ENCODE results near the gene SLC35F1. TPM values are rescaled to one million over a fixed set of nuclear protein-coding genes. Genes with fewer than 3 reads are reported as not detected.

SLC35F1 gene
- total RNA-seq, 1 donor from 2014 or later: not detected

DNA sequence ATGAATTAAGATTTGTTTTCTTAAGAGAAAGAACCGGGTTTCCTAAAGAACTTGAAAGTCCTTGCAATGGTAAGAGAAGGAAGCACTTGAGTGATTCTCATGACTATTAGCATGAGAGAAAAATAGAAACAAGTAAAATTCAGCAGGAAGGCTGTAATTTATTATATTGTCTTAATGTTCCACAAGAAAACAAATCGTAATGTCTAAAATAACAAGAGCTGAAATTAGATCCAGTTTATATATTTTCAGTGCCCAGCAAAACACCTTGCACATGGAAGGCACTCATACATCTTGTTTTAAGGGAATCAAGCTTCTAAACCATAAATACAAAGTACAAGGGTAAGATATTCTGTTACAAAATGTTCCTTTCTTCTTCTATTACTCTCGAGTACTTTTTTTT, 411.6 kb downstream of the SLC35F1 start:
- ATAC-seq: no peak

DNA sequence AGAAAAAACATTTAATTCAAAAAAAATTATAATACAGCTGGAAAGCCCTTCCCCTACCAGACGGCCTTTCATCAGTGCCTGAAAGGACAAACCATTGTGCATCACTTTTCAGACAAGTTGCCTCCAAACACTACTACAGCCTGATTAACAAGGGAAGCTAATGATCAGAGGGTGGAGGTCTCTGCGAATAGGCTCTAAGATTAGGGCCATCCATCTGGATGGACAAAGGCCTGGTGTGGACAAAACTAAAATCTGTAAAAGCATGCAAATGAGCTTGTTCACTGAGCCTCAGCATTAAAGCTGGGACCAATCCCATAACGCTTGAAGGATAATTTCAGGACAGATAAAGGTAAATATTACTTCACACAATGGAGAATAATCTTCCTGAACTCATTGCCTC, 412.4 kb downstream of the SLC35F1 start:
- no peak for ATAC-seq

DNA sequence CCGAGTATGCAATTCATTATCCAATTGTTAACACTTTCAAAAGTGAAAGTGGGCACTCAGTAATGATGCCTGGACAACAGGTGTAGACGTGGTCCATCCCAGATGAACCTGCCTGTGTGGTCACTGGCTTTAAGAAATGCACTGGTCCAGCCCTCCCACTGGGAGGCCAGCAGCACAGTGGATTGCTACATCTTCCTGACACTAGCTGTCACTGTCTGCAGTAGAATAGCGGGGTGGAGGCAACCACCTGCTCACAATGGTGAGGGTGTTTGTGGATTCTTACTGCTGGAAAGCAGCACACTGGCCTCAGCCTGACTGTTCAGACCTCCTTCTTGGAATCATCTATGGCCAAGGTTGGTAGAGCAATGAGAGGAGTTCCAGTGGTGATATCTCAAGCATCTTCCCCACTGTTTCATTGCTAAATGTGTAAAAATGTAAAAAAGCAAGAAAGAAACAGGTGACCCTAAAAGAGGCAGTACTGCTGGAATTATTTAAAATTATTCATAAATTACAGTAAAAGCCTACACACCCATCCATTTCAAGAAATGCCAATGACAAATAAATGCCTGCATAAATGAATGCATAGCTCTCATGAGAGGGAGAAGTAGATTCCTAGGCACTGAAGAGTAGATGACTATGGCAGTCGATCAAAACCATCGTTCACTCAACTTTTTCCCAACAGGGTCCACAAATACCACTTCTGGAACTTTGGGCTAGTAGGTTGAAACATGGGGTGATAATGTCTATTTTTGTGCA, 413.0 kb downstream of the SLC35F1 start:
- ATAC-seq: no peak

DNA sequence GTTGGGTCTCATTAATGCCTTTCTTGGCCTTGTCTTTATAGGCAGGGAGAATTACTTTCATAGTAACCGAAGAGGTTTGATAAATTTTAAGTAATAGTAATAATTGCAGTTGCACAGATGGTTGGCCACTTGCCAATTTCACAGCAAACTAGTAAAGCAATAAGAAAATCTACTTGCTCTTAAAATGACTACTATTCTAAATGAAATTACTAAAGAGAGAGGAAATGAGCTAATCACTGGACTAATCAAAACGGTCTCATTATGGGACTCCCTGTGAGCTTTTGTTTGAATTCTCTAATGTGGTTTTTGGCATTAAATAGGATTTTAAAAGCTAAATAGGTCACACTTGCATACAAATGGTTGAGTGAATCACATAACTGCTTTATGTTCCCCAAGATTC, 413.6 kb downstream of the SLC35F1 start:
- no peak for ATAC-seq

DNA sequence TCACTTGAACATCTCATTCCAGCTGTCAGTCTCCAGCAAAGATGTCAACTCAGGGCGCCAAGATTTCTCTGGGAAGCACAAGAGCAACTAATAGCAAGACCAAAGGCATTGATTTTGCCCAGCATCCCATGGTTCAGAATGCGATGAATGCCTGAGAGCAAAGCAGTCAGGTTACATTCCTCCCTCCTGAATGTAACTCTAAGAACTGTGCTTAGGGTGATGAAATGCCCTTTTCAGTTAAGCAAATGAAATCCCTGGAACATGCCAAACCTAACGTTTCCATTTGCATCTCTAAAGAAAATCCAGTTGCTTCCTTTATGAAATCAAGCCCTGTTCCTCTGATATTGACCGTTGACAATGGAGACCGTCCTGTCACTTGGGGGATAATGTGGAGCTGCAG, 417.1 kb downstream of the SLC35F1 start:
- no peak for ATAC-seq

DNA sequence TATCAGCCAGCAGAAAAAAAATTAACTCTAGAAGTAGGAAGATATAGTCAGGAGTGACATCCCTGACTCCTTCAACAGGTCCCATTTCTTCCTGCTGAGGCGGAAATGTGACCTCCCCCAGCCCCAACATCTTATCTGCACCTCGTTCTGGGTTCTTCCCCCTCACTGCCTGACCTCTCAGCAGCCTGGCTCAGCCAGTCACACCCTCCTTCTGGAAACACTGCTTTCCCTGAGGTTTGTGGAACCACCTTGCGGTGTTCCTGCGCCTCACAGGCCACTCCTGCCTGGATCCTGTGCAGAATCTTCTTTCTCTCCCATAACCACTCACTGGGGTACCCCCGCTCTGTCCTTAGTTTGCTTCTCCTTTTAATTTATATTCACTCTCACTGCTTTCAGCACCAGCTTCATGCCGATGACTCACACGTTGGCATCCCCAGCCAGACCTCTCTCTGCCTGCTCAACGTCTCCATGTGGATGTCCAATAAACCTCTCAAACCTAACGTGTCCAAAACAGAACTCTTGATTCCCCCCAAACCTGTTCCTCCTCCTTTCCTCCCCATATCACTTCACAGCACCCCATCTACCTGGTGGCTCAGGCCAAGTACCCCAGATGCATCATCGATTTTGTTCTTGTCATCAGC, 418.3 kb downstream of the SLC35F1 start:
- no peak for ATAC-seq

DNA sequence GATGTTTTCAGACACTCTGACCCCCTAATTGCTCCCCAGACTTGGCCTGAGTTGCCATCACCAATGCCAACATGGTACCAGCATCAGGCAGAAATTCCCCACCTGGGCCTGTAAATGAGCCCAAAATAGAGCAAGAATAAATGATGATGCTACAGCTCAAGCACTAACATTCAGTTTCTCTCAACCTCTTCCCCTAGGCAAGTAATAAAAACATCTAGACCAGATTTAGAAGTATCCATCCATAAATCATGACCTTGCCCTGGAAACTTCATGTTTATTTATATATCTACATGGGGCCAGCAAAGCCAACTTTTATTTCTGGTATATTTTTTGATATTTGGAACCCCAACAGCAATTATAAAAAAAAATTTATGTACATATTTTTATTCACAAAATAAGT, 419.6 kb downstream of the SLC35F1 start:
- no peak for ATAC-seq

DNA sequence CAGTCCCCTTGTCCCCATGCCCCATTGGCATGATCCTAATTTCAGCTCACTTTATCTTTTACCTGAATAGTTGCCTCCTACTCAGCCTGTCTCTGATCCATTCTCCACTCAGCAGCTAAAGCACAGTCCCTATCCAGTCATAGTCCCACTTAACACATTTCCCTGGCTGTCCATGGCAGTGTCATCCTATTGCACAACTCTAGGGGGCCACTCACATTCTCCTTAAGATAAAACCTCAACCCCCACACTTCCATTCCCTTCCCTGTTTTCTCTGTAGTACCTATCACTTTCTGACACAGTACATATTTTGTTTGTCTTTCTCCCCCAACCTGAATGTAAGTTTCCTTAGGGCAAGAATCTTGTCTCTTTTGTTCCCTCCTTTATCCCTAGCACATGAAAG, 420.2 kb downstream of the SLC35F1 start:
- no peak for ATAC-seq

DNA sequence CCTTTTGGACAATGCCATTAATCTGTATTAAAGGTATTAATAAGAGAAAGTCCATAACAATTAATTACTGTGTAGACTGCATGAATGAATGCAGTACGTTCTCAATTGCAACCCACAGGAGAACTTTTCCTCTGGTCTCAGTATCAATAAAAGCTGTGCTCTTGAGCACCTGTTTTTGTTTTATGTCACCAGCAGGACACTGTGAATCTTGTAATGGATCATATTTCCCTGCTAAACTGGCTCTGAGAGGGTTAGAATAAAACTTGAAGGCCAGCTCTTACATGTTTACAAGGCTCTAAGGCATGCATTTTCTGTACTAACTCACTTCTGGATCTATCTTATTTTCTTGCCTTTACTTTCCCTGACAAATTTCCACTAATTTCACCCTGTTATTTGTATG, 426.7 kb downstream of the SLC35F1 start:
- no peak for ATAC-seq

DNA sequence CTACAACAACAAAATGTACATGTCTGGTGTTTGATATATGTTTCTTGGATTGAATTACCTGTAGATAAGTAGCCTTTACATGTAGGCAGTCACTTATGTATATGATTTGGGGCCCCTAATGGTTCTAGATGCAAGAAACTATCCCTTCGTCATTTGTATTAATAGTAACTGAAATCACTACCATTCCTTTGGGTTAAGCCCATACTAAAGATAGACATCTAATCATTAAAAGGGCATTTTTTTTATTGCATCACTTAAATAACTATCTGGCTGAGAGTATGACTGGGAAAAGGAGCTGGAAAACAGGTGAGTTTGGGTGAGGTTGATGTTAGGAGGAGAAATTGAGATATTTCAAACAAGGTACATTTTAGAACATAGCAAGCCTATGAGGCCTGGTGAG, 427.6 kb downstream of the SLC35F1 start:
- no peak for ATAC-seq

DNA sequence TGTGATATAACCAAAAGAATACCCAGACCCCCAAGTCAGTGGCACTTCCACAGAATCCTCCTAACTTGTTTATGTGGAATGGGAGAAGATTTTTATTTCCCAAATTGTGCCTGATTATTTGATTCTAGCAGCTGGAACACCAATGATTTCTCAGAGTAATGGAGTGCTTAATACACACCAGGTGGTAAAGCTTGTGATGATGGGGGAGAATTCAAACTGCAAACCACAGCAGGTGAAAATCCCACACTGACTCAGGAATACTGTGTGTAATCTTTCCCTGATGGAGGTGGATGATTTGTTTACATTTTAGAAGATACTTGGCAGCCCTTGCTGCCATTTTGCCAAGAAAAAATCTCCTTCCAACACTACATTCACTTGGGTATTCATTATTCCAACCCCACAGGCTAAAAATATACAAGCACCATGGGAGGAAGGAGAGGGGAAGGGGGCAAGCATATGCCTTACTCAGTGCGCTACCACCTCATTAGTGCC, 428.3 kb downstream of the SLC35F1 start:
- no peak for ATAC-seq

DNA sequence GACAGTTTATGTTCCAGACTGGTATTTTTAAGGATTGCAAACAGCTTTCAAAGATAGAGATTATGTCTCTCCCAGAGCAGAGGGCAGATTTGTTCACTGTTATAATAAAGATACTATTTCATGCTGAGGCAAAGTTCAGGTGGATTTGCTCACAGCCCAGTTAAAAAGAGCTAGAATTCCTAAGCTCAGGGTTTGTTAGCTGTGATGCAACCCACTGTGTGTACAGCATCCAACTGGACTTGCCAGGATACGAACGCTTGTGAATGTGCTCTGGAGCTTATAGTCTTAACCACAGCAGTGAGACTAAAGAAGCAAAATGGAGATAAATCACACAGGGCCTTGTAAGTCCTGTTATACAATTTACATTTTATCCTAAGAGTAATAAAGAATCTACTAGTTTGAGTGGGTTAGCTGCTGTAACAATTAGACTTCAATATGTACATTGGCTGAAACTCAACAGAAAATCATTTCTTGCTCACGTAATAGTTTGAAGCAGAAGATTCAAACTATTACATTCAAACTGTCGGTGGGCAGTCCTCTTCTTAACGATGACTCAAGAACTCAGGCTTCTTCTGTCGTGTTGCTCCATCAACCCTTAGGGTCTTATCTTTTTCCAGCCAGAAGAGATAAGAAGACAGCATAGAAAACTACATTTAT, 437.1 kb downstream of the SLC35F1 start:
- ATAC-seq: no peak

DNA sequence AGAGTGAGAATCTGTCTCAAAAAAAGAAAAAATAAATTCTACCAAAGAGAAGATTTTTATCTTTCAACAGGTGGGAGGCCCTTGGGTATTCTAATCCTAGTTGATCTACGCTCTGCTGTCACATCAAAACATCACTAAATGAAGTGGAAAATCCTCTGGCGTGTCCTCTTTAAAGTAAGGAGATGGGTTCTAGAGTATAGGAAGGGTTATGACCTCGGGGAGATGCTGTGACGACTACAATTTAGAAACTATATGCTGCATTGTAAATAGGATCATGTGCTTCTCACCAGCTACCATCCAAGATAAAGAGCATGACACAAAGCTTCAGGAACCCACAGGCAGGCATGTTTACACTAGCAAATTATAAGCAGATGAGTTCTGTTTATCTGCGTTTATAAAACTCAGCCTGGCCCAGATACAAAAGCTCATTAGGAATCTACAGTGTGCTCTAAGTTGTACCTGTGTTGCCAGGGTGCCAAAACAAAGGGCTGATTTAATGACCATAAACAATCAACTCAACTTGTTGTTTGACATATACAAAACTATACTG, 443.9 kb downstream of the SLC35F1 start:
- no peak for ATAC-seq

DNA sequence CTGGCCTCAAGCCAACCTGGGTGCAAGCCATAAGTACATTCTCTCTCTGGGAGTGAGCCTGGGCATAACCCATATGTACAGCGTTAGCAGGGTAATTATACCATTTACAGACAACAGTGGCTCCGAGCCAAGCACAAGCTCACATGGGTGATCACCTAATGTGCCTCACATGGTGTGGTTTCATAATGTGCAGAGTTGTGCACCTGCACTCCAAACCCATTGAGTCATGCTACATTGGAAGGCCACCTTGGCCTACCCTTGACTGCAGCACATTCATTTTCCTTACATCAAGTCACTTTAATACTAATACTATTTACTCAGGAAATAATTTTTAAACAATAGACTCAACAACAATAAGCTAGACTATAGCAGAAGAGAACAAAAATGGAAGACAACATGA, 446.5 kb downstream of the SLC35F1 start:
- ATAC-seq: no peak

DNA sequence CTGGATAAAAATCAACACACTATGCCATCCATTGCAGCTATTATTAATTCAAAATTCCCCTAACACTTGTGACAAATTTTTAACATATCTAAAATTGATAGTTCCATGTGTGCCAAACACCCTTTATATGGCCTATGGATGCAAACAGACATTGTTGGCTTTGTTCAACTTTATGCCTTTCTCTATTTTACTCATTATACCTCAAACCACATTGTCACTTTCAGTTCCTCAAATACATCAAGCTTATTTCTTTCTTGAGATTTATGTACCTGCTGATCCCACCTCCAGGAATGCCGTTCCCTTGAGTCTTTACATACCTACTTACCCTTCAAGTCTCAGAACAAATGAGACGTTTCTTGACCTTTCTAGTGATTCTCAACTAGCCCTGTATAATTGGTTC, 447.6 kb downstream of the SLC35F1 start:
- no peak for ATAC-seq

DNA sequence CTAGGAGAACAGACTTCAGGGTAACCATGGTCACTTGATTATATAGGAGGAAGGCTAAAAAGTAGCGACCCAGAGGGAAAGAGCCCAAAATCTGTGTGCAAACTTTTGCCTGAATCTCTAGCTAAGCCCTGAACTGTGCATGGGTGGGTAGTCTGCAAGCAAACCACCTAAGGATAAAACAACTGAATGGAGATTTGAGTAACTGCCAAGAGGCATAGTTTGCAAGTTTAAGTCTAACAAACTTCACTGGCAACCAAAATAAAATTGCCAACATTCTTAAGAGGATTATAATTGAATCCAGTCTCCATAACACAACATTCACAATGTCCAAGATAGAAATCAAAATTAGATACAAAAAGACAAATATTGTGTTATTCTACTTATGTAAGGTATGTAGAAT, 449.0 kb downstream of the SLC35F1 start:
- no peak for ATAC-seq

DNA sequence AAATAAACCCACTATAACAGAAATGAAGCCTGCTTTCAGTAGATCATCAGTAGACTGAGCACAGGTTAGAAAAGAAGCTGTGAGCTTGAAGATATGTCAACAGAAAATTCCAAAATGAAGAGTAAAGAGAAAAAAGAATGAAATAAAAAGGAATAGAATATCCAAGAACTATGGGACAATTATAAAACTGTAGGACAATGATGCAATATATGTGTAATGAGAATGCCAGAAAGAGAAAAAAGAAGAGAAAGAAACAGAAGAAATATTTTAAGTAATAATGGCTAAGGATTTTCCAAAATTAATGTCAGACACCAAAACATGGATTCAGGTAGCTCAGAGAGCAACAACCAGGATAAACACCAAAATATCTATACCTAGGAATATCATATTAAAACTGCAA, 449.6 kb downstream of the SLC35F1 start:
- ATAC-seq: no peak

Other genes with a start within 250 kb of the SLC35F1 start
- 19.4 TPM for gene NUS1, start 231.8 kb upstream of the SLC35F1 start, total RNA-seq

Data from esophagus mucosa (tissue), 1 donor.